Mesendoderm (in vitro differentiated cells): ENCODE data around the gene RNF141.

Source experiments
- DNase-seq: peaks from one replicate; pipeline ENCODE4 v3.0.0; 2013
- H2AK5ac ChIP-seq: 2 replicates; pipeline ENCODE4 v1.6.1; 2013; ENCODE audit warnings: low read length, inconsistent platforms
- H2BK120ac ChIP-seq: 2 replicates; pipeline ENCODE4 v1.6.1; 2013; ENCODE audit warnings: low read depth, mild to moderate bottlenecking, low read length, moderate library complexity, mixed read lengths
- H2BK15ac ChIP-seq: replicated peaks from 2 replicates; pipeline ENCODE4 v1.6.1; 2013; ENCODE audit warnings: low read depth, mild to moderate bottlenecking, moderate library complexity
- H2BK5ac ChIP-seq: 2 replicates; pipeline ENCODE4 v1.6.1; 2013; ENCODE audit warnings: low read length, inconsistent platforms
- H3K18ac ChIP-seq: 2 replicates; pipeline ENCODE4 v1.6.1; 2013; ENCODE audit warnings: mild to moderate bottlenecking, low read length, mixed read lengths
- H3K23ac ChIP-seq: one replicate; pipeline ENCODE4 v1.6.1; 2013; ENCODE audit warnings: low read length
- H3K27ac ChIP-seq: 2 replicates; pipeline ENCODE4 v1.5.1; 2013; ENCODE audit warnings: low read depth, mild to moderate bottlenecking, inconsistent platforms, low read length, moderate library complexity
- H3K27me3 ChIP-seq: 2 replicates; pipeline ENCODE4 v1.6.1; 2013; ENCODE audit warnings: low read length, control low read depth, mild to moderate bottlenecking, inconsistent platforms; ENCODE audit not compliant: insufficient read depth, poor library complexity
- H3K36me3 ChIP-seq: 2 replicates; pipeline ENCODE4 v1.6.1; 2013; ENCODE audit warnings: low read length, inconsistent platforms; ENCODE audit not compliant: control insufficient read depth, insufficient read depth
- H3K4ac ChIP-seq: one replicate; pipeline ENCODE4 v1.6.1; 2013; ENCODE audit warnings: low read depth, mild to moderate bottlenecking, low read length, moderate library complexity
- H3K4me1 ChIP-seq: 2 replicates; pipeline ENCODE4 v1.6.1; 2013; ENCODE audit warnings: low read depth, low read length, inconsistent platforms; ENCODE audit not compliant: control insufficient read depth
- H3K4me2 ChIP-seq: 2 replicates; pipeline ENCODE4 v1.6.1; 2013; ENCODE audit warnings: low read length
- H3K4me3 ChIP-seq: 2 replicates; pipeline ENCODE4 v1.5.1; 2013; ENCODE audit warnings: mild to moderate bottlenecking, low read length
- H3K56ac ChIP-seq: one replicate; pipeline ENCODE4 v1.6.1; 2013; ENCODE audit warnings: low read length
- H3K79me1 ChIP-seq: 2 replicates; pipeline ENCODE4 v1.6.1; 2013; ENCODE audit warnings: low read length, inconsistent platforms
- H3K79me2 ChIP-seq: 2 replicates; pipeline ENCODE4 v1.6.1; 2013; ENCODE audit warnings: mild to moderate bottlenecking, low read length; ENCODE audit not compliant: control insufficient read depth, insufficient read depth
- H3K9ac ChIP-seq: 2 replicates; pipeline ENCODE4 v1.6.1; 2013; ENCODE audit warnings: low read length, inconsistent platforms
- H4K5ac ChIP-seq: one replicate; pipeline ENCODE4 v1.6.1; 2013; ENCODE audit warnings: low read length
- H4K8ac ChIP-seq: one replicate; pipeline ENCODE4 v1.6.1; 2013; ENCODE audit warnings: low read depth, mild to moderate bottlenecking, control low read depth, low read length, moderate library complexity
- WGBS: extraction: QIAGEN DNeasy Blood & Tissue Kit; methylation state at CpG from one replicate; pipeline ENCODE4 v1.1.7; 2013; ENCODE audit warnings: low lambda C conversion rate, missing lambda C conversion rate; ENCODE audit not compliant: insufficient coverage; ENCODE audit errors: extremely low coverage; 5-methylcytosine and 5-hydroxymethylcytosine counted together

Gene RNF141

DNA sequence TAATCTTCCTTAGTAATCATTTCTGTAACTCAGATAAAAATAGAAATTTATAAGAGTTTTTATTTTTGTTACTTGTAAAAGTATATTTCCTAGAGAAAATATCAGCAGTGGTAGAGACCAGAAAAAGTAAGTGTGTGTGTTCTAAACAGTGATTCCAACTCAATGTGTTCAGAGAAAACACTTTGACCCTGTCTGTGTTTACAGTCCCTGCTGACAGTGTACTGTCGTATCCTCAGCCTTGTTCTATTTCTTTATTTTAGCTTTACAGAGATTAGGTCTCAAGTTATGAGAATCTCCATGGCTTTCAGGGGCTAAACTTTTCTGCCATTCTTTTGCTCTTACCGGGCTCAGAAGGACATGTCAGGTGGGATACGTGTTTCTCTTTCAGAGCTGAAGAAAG lies 17.3 kb upstream of the RNF141 start:
- H2BK5ac ChIP-seq: no peak overlapping the region
- H3K4me1 ChIP-seq: no peaks in the 10 kb centered on the region
- no peak overlapping the region for H3K4me2 ChIP-seq
- H4K5ac ChIP-seq: no peak overlapping the region
- DNase-seq: no peak
- no peak overlapping the region for H3K4ac ChIP-seq
- no peak overlapping the region for H3K4me3 ChIP-seq
- no peak overlapping the region for H4K8ac ChIP-seq
- H3K36me3 ChIP-seq: no peaks in the 10 kb centered on the region
- no peaks in the 10 kb centered on the region for H3K27me3 ChIP-seq
- no peak overlapping the region for H3K18ac ChIP-seq
- H2AK5ac ChIP-seq: no peak overlapping the region
- H3K79me1 ChIP-seq: no peaks in the 10 kb centered on the region
- H3K56ac ChIP-seq: no peak overlapping the region
- no peak overlapping the region for H2BK15ac ChIP-seq
- no peak overlapping the region for H2BK120ac ChIP-seq
- WGBS: no CpG with 5 or more reads among the region's 3 CpGs
- no peak overlapping the region for H3K23ac ChIP-seq
- H3K79me2 ChIP-seq: no peaks in the 10 kb centered on the region
- H3K9ac ChIP-seq: no peak overlapping the region
- H3K27ac ChIP-seq: peak overlapping the region; percentile 7

DNA sequence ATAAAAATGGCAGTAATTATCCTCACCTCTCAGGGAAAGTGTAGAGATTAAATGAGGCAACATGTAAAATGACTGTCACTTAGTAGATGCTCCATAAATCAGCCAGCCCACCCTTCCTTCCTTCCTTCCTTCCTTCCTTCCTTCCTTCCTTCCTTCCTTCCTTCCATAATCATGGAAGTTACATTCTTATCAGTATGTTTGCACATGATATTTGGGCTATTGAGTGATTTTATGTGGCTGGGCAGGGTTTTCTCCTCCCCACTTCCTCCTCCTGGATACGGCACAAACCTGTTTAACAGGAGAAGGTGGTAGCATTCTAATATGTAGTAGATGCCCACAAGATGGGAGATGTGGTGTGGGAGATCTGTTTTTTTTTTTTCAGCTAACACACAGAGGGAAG lies 15.6 kb upstream of the RNF141 start:
- H2BK15ac ChIP-seq: no peak overlapping the region
- H4K5ac ChIP-seq: no peak overlapping the region
- H3K9ac ChIP-seq: no peak overlapping the region
- H3K4me2 ChIP-seq: no peak overlapping the region
- no peak overlapping the region for H3K56ac ChIP-seq
- H3K23ac ChIP-seq: no peak overlapping the region
- no peaks in the 10 kb centered on the region for H3K36me3 ChIP-seq
- no peak for DNase-seq
- H2AK5ac ChIP-seq: no peak overlapping the region
- no peak overlapping the region for H3K27ac ChIP-seq
- H3K4ac ChIP-seq: no peak overlapping the region
- no peak overlapping the region for H2BK5ac ChIP-seq
- H3K4me1 ChIP-seq: no peaks in the 10 kb centered on the region
- no peak overlapping the region for H3K4me3 ChIP-seq
- H3K79me2 ChIP-seq: no peaks in the 10 kb centered on the region
- no peaks in the 10 kb centered on the region for H3K27me3 ChIP-seq
- no peaks in the 10 kb centered on the region for H3K79me1 ChIP-seq
- no peak overlapping the region for H4K8ac ChIP-seq
- no peak overlapping the region for H2BK120ac ChIP-seq
- no peak overlapping the region for H3K18ac ChIP-seq
- WGBS: no CpG with 5 or more reads among the region's 1 CpG

DNA sequence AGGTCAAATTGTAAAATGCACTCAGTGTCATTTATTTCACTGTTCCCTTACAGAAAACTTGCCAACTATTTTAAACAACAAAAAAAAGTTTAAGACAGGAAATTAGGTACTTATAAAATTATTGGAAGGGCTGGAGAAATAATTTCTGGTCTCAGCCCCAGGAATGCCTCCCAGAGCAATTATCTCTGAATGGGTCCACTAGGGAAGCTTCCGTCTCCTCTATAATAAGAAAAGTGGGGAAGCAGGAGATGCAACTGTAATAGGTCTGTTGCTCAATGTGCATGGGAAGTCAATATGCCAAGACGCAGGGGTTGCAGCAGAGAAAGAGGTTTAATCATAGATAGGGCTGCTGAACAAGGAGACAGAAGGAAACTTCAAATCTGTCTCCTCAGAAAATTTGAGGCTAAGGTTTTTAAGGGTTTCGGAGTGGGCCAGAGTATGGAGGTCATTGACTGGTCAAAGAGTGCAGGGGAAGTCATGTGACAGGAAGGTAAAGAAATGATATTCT lies 10.9 kb upstream of the RNF141 start:
- DNase-seq: no peak

DNA sequence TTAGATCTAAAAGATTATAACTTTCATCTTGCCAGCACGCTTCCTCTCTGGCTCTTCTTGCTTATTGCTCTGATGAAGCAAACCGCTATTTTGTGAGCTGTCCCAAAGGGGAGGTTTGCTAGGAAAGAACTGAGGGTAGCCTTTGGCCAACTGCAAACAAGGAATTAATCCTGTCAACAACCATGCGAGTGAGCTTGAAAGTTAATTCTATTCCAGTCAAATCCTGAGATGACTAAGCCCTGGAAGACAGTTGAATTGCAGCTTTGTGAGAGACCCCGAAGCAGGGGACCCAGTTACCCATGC lies 10.3 kb upstream of the RNF141 start:
- no peak overlapping the region for H4K5ac ChIP-seq
- no peak overlapping the region for H2AK5ac ChIP-seq
- no peak overlapping the region for H3K4me2 ChIP-seq
- H3K4me1 ChIP-seq: no peaks in the 10 kb centered on the region
- no peaks in the 10 kb centered on the region for H3K79me1 ChIP-seq
- WGBS: no CpG with 5 or more reads among the region's 4 CpGs
- H2BK5ac ChIP-seq: no peak overlapping the region
- H3K23ac ChIP-seq: no peak overlapping the region
- no peak overlapping the region for H3K27ac ChIP-seq
- H2BK120ac ChIP-seq: no peak overlapping the region
- no peaks in the 10 kb centered on the region for H3K27me3 ChIP-seq
- no peak overlapping the region for H3K4me3 ChIP-seq
- no peak overlapping the region for H3K4ac ChIP-seq
- no peaks in the 10 kb centered on the region for H3K36me3 ChIP-seq
- no peak overlapping the region for H3K18ac ChIP-seq
- H3K79me2 ChIP-seq: no peaks in the 10 kb centered on the region
- H3K56ac ChIP-seq: no peak overlapping the region
- no peak overlapping the region for H3K9ac ChIP-seq
- no peak overlapping the region for H2BK15ac ChIP-seq
- DNase-seq: no peak
- no peak overlapping the region for H4K8ac ChIP-seq

More for the DNA sequence above, 10.9 kb upstream of the RNF141 start:
- no peak overlapping the region for H3K18ac ChIP-seq
- H4K8ac ChIP-seq: no peak overlapping the region
- H2AK5ac ChIP-seq: no peak overlapping the region
- no peak overlapping the region for H4K5ac ChIP-seq
- no peak overlapping the region for H2BK120ac ChIP-seq
- H3K79me2 ChIP-seq: no peaks in the 10 kb centered on the region
- H3K79me1 ChIP-seq: no peaks in the 10 kb centered on the region
- WGBS: no CpG with 5 or more reads among the region's 3 CpGs
- H3K36me3 ChIP-seq: no peaks in the 10 kb centered on the region
- H3K27ac ChIP-seq: no peak overlapping the region
- H3K4ac ChIP-seq: no peak overlapping the region
- no peak overlapping the region for H3K23ac ChIP-seq
- H3K56ac ChIP-seq: no peak overlapping the region
- no peaks in the 10 kb centered on the region for H3K27me3 ChIP-seq
- H3K4me1 ChIP-seq: no peaks in the 10 kb centered on the region
- H2BK5ac ChIP-seq: no peak overlapping the region
- no peak overlapping the region for H3K4me3 ChIP-seq
- no peak overlapping the region for H2BK15ac ChIP-seq
- H3K9ac ChIP-seq: no peak overlapping the region
- no peak overlapping the region for H3K4me2 ChIP-seq

DNA sequence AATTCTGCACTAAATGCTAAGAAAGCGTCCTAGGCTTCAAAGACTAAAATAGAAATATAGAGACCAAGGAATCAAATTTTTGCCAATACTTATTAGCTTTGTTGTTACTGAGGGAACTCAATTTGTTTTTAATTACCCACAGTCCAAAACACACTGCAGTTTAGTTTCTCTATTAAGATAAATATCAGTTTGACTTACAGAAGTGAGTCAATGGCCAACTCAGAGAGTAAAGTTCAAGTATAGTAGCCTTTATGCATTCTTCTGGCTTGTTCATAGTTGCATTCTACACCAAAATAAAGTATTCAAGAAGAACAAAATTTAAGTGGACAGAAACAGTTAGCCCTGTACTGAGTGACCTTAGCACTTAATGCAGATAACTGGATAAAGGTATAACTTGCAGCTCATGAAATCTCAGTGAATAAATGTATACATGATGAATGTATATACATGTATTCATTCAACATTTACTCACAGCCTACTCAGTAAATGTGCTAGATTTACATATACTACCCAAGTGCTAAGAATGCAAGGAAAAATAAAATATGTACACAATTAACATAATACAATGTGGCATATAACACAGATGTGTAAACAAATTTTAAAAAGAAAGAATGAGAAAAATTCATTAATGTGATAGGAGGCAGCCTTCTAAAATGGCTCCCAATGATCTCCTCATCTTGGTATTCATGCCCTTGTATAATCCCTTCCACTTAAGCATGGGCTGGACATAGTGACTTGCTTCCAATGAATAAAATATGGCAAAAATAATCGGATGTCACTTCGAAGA lies 9.7 kb upstream of the RNF141 start:
- no peaks in the 10 kb centered on the region for H3K79me2 ChIP-seq
- DNase-seq: no peak
- no peak overlapping the region for H3K9ac ChIP-seq
- H3K18ac ChIP-seq: no peak overlapping the region
- no peaks in the 10 kb centered on the region for H3K79me1 ChIP-seq
- H3K27ac ChIP-seq: no peak overlapping the region
- H3K56ac ChIP-seq: no peak overlapping the region
- WGBS: no CpG with 5 or more reads among the region's 3 CpGs
- H3K27me3 ChIP-seq: no peaks in the 10 kb centered on the region
- no peaks in the 10 kb centered on the region for H3K36me3 ChIP-seq
- H4K8ac ChIP-seq: no peak overlapping the region
- no peak overlapping the region for H3K23ac ChIP-seq
- H3K4ac ChIP-seq: no peak overlapping the region
- no peak overlapping the region for H3K4me2 ChIP-seq
- H2BK120ac ChIP-seq: no peak overlapping the region
- no peak overlapping the region for H3K4me3 ChIP-seq
- no peak overlapping the region for H4K5ac ChIP-seq
- no peak overlapping the region for H2BK15ac ChIP-seq
- no peak overlapping the region for H2BK5ac ChIP-seq
- H2AK5ac ChIP-seq: no peak overlapping the region
- H3K4me1 ChIP-seq: no peaks in the 10 kb centered on the region
